HG03442 (cell line): ENCODE measurements around the gene TNP2.

Experiments used
- ATAC-seq: cut with Tn5 transposase; IDR thresholded peaks from one replicate; pipeline ENCODE4 v1.9.1; 2021; ENCODE audit warnings: mild to moderate bottlenecking, moderate library complexity; ENCODE audit not compliant: unreplicated experiment

Gene TNP2

DNA sequence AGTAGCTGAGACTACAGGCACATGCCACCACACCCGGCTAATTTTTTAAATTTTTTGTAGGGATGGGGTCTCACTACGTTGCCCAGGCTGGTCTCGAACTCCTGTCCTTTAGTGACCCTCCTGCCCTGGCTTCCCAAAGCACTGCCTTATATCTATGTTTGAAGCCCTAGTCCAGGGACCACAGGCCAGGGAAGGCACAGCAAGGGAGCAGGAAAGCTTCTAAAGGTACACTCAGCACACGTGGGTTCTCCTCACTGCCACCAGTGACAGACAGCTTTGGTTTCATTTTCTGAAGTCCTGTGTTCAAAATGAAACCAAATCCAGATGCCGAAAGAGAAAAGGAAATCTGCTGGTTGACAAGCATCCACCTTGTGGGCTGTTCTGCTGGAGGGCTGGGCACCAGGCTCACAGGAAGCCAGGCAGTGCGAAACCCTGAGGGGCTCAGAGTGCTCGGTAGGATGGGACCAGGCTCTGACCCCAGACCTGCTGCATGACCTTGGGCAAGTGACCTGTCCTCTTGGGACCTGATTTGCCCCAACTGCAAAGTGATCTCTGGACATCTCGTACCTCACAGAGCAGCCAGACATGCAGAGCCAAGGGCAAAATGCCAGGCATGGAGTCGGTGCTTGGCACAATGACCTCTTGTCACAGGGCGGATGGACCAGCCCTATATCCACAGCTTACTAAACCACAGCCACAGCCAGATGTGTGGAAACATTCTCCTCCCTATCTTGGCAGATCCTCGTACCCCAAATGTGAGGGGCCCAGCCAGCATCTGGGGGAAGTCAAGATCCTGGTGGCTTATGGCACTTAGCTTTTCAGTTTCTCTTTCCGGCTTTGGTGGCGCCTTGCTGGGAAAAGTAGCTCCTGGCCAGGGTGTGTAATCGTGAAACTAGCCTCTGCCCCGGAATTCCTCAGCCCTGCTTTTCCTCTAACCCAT is 10.3 kb downstream of the TNP2 start:
- no peak for ATAC-seq

DNA sequence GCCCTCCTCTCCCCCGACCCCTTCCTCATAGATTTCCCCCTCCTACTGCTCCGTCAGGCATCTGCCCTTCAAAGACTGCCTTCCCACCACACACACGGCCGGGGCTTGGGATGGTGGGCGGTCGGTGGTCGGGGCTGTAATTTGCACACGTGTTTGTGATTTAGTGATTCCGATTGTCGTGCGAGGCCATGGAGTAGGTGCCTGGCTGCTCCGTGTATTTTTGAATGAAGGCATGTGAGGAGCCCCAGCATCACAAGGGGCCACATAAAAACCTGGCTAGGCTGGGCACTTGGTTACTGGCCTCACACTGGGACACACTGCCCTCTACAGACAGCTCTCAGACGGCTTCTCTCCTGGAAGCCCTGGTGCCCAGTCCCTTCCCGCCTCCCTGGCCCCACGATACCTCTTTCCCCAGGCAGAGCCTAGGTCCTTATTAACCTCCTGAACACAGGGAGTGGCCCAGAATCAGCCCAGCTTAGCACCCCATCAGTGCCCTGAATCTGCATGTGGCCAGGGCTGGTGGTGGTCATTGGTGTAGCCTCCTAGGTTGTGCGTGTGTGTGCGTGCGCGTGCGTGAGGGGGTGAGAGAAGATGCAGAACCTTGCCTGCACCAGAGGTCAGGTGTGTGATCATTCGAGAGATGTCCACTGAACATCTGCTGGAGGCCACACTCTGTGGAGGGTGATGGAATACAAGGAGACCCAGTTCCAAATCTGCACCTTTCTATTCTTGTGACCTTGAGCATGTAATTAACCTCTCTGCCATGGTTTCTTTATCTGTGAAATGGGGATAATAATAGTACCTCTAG is 11.8 kb downstream of the TNP2 start:
- ATAC-seq = no peak

GRCh38 chr16:11256661-11257130 is 12.4 kb downstream of the TNP2 start:
- ATAC-seq = no peak

- peak; percentile 44 for ATAC-seq
Observed at GRCh38 chr16:11255737-11256660, 13.1 kb downstream of the TNP2 start, which contains the start of gene SOCS1. TSS of gene SOCS1 (minus strand) at chr16:11256204. CDS start at chr16:11255478, 726 bp downstream.

GRCh38 chr16:11254913-11255736 is 14.0 kb downstream of the TNP2 start:
- ATAC-seq = peak; percentile 2

DNA sequence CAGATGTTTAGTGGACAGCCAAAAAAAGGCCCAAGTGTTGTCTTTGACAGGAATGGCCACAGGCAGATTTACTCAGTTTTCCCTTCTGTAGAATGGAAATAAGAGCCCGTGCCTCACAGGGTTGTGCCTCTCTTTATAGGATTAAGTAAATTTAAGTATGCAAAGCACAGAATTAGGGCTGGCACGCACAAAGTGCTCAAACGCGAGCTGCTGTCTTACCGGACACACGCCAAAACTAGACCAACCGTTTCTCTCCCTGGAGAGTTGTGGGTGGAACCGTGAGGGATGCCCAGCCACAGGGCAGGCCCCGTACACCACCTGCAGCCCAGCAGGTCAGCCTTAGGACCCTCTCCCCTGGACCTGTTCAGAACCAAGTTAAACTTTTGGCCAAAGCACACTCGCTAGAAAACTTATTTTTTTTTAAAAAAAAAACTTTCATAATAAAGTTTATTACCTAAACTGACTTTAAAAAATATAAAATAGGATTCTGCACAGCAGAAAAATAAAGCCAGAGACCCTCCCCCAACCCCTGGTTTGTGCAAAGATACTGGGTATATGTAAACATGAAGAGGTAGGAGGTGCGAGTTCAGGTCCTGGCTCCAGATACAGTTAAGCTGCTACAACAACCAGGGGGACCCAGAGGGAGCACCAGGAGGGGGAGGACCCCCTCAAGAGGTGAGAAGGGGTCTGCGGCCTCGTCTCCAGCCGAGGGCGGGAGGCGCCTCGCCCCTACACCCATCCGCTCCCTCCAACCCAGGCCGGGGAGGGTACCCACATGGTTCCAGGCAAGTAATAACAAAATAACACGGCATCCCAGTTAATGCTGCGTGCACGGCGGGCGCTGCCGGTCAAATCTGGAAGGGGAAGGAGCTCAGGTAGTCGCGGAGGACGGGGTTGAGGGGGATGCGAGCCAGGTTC is 14.9 kb downstream of the TNP2 start:
- ATAC-seq = no peak

- no peak for ATAC-seq
Observed at GRCh38 chr16:11253009-11253994, 15.8 kb downstream of the TNP2 start.

GRCh38 chr16:11252482-11252931 is 16.6 kb downstream of the TNP2 start:
- no peak for ATAC-seq

DNA sequence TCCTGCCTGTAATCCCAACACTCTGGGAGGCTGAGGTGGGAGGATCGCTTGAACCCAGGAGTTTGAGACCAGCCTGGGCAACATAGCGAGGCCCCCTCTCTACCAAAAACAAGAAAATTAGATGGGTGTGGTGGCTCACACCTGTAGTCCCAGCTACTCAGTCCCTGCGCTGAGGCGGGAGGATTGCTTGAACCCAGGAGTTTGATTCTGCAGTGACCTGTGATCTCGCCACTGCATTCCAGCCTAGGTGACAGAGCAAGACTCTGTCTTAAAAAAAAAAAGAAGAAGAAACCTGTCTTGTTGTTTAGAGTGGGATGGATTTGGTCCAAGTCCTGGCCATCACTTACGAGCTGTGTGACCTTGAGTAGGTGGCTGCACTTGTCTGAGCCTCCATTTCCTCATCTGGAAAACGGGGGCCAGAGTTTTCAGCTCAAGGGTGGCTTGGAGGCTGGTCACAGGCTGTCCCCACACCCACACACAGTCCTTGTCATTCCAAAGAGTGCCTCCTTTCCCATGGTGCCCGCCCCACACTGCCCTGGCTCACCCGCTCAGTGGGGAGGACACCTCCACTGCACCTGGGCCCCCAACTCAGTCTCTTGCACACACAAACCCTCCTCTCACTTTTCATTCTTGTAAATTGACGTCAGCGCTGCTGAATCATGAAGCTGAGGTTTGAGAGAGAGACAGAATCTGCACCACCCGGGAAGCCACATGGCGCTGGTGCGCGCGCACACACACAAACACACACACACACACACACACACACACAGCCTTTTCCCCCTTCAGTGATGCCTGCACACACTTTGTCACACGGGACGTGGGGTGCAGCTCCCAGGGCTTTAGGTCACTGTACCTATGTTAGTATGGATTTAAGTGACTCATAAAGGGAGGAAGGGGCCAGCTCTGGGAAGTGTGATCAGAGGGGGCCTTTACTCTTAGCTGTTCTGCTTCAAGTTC is 17.3 kb downstream of the TNP2 start:
- ATAC-seq = no peak

DNA sequence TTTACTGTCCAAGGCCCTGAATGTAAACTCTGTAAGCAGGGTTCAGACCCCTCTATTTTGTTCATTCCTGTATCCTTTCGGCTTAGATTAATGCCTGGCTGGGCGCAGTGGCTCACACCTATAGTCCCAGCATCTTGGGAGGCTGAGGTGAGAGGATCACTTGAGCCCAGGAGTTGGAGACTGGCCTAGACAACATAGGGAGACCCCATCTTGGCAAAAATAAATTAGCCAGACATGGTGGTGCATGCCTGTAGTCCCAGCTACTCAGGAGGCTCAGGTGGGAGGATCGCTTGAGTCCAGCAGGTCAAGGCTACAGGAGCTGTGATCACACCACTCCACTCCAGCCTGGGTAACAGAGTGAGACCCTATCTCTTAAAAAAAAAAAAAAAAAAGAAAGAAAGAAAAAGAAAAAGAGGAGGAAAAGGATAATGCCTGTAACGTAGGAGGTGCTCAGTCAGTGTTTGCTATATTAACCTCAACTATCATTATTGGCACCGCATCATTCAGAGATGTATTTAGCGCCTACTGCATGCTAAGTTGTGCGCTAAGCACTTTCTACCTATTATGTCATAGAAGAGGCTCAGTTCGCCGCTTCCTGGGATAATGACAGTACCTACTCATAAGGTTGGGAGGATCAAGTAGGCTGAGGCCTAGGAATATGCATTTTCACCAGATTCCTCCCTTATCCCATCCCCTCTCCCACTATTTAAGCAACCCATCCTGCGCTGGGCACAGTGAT is 18.2 kb downstream of the TNP2 start:
- no peak for ATAC-seq

GRCh38 chr16:11250091-11250785 is 18.9 kb downstream of the TNP2 start:
- no peak for ATAC-seq

DNA sequence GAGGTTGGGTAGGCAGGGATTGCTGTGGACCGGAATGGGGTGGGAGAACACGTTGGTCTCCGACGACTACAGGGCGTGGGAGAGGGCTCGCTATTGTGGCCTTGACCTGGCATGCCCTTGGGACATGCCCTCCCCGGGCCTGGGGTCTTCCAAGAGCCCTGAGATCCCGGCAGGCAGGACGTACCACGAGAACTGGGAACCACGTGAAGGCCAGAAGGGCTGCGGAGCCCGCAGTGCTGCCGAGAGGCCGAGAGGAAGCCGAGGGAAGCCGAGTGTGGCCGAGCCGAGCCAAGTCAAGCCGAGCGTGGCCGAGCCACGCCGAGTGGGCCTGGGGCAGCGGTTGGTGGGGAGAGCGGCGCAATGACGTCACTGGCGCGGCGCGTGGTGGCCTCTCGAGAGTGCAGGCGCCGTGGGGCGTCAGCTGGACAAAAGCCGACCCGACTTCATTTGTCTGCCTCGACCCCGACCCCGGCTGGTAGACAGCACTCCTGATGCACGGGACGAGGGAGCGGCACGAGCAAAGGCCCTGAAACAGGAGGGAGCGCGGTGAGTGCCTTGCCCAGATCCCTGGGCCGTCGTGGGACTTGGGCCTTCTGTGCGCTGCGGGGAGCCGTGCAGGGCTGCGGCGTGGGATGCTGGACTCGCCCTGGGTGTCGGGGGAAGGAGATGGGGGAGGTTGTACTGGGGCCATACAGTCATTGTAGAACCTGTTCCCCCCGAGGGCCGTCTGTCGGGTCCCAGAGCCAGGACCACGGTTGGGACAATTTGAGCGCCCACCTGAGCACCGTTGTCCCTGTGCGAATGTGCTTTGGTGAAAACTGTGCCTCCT is 19.7 kb downstream of the TNP2 start:
- ATAC-seq = no peak

DNA sequence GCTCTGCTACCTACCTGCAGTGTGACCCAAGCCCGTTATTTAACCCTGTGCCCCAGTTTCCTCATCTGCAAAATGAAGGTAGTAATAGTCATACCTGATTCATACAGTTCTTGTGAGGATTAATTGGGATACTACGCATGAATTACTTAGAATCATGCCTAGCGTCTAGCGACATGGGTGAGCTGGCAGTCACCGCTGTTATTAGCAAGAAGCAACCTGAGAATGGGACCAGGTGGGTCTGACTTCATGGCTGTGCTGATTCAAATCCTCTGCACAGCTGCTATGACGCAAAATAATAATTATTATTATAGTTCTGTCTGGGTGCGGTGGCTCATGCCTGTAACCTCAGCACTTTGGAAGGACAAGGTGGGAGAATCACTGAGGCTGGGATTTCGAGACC is 21.0 kb downstream of the TNP2 start:
- no peak for ATAC-seq

GRCh38 chr16:11245988-11246387 is 23.1 kb downstream of the TNP2 start:
- ATAC-seq = no peak
